CD4-positive, alpha-beta T cell (primary cell): Measurements from ENCODE around the gene PRKAR1B. TPM values are rescaled to one million over a fixed set of nuclear protein-coding genes. Genes with fewer than 3 reads are reported as not detected.

Source experiments
- ATAC-seq: fragments of 200-7000 bp; cut with Tn5 transposase; one replicate; pipeline ENCODE4 v1.10.0; 2022; ENCODE audit warnings: mild to moderate bottlenecking; ENCODE audit not compliant: poor library complexity
- CTCF ChIA-PET: fragments of 350-600 bp; sonication (Branson Sonifier 250); formaldehyde crosslinking; loops from one replicate; lab custom pipeline; 2021; ENCODE audit warnings: antibody characterized with exemption, inconsistent platforms; lab: Charles Lee
- POLR2A ChIA-PET: fragments of 350-600 bp; sonication (Branson Sonifier 250); formaldehyde crosslinking; loops from one replicate; lab custom pipeline; 2021; ENCODE audit warnings: antibody characterized with exemption, inconsistent platforms; lab: Charles Lee
- DNase-seq, 14 experiments: peaks; one replicate each; pipeline ENCODE4 v3.0.0-alpha.2; 2013 to 2020; ENCODE audit warnings: mixed read lengths in 2 of 14
- H3K27ac ChIP-seq, 2 donors: one replicate each; pipeline versions ENCODE4 v1.5.1 to v1.7.0; 2013; ENCODE audit warnings: low read length in 2 of 2, low read depth in 1 of 2, mild to moderate bottlenecking in 1 of 2
- H3K27me3 ChIP-seq, 2 experiments: 1 replicate in 1 of 2; 2 replicates in 1 of 2; pipeline versions ENCODE4 v1.6.1 to v1.7.0; 2013; ENCODE audit warnings: low read length in 2 of 2, control low read depth in 1 of 2, mild to moderate bottlenecking in 1 of 2, moderate library complexity in 1 of 2; ENCODE audit not compliant: insufficient read depth in 2 of 2, control insufficient read depth in 1 of 2
- H3K36me3 ChIP-seq: one replicate; pipeline ENCODE4 v1.6.1; 2013; ENCODE audit warnings: low read length, control low read depth; ENCODE audit not compliant: insufficient read depth
- H3K4me1 ChIP-seq: one replicate; pipeline ENCODE4 v1.6.1; 2013; ENCODE audit warnings: low read length, control low read depth; ENCODE audit not compliant: insufficient read depth
- H3K4me3 ChIP-seq: one replicate; pipeline ENCODE4 v1.5.1; 2013; ENCODE audit warnings: mild to moderate bottlenecking, low read length, moderate library complexity
- H3K9me3 ChIP-seq, 2 experiments: 1 replicate in 1 of 2; 2 replicates in 1 of 2; pipeline versions ENCODE4 v1.6.1 to v1.7.0; 2013; ENCODE audit warnings: low read length in 2 of 2, mild to moderate bottlenecking in 2 of 2, control low read depth in 1 of 2, moderate library complexity in 1 of 2; ENCODE audit not compliant: control insufficient read depth in 1 of 2, insufficient read depth in 1 of 2
- H3K27ac Mint-ChIP-seq: one replicate; pipeline ENCODE4 v1.8.0; 2020; ENCODE audit warnings: mixed read lengths
- H3K27me3 Mint-ChIP-seq: one replicate; pipeline ENCODE4 v1.8.0; 2021; ENCODE audit warnings: mixed read lengths
- H3K36me3 Mint-ChIP-seq: one replicate; pipeline ENCODE4 v1.8.0; 2021; ENCODE audit warnings: low read depth, mixed read lengths
- H3K4me1 Mint-ChIP-seq: one replicate; pipeline ENCODE4 v1.8.0; 2021; ENCODE audit warnings: low read depth, mixed read lengths
- H3K4me3 Mint-ChIP-seq: one replicate; pipeline ENCODE4 v1.8.0; 2020; ENCODE audit warnings: mild to moderate bottlenecking, mixed read lengths
- H3K9me3 Mint-ChIP-seq: one replicate; pipeline ENCODE4 v1.8.0; 2020; ENCODE audit warnings: mixed read lengths
- intact Hi-C, 2 experiments: fragments of 100-400 bp; cut with DNase I in 1 of 2; cut with micrococcal nuclease in 1 of 2; formaldehyde crosslinking; loops; one replicate each; pipeline versions ENCODE4 v1.15.1 to v1.9.0; 2023 to 2025; cut with DNase I, micrococcal nuclease
- total RNA-seq, 174 experiments: library from RNA in 2 of 174; stranded (reverse) in 2 of 174; gene quantifications; one replicate each; pipeline ENCODE4 v1.2.3 and lab custom pipeline; 2021 to 2026
- TF ChIP-seq, protein P1 (sequence below): fragments of 200-600 bp; IDR thresholded peaks from one replicate; pipeline ENCODE4 v1.8.0; 2022; ENCODE audit warnings: antibody characterized with exemption, mild to moderate bottlenecking

PRKAR1B gene
- total RNA-seq, 2 experiments from 2014 or later, result 18.8 to 19.5 TPM

DNA sequence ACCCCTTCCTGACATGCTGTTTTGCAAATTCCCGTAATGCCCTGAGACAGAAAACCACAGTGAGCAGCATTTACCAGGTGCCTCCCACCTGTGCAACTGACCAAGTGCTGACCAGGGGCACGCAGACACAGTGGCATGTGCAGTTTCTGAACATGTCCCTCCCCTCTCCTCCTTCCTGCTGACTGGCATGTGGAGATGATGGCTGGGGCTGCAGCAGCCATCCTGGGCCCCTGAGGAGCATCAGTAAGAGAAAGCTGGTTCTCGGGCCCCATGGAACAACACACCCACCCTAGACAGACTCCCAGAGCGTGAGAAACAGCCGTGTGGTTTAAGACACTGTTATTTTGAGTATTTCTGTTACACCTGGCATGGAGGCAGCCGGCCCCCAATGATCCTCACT is 141.2 kb downstream of the PRKAR1B start:
- ChIA-PET CTCF (interaction anchor here (1.8 kb wide), 1 partner anchor 19 kb away, joined by 4 read pairs; no protein-coding TSS in a partner anchor), POLR2A (interaction anchor here (1.4 to 2.3 kb wide), 2 partner anchors 15 to 32 kb away, joined by 6 to 11 read pairs; no protein-coding TSS in a partner anchor)
- peak overlapping the region; percentile 38 for H3K4me3 Mint-ChIP-seq

DNA sequence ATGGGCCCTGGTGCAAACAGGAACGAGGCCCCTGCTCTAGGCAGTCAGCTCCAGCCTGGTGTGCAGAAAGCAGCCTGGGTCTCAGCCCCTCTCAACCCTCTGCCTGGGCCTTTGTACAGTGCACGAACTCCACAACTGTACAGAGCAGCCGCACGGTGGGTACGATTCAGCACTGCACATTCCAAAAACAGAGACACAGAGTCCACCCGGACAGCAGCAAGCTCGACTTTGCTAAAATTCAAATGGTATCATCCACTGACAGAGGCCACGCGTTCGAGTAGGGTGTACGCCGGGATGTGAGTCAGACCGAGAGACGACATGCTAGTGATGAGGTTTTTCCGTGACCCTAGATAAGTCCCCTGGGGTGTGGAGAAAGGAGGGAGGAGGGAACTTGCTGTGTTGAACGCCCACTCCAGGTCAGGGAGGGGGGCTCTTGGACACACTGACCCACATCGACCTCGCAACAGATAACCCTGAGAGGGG is 141.8 kb downstream of the PRKAR1B start:
- peaks cover 5% of the 10 kb centered on the region for H3K9me3 Mint-ChIP-seq
- H3K4me3 Mint-ChIP-seq, result no peak overlapping the region
- TF ChIP-seq, protein P1, sequence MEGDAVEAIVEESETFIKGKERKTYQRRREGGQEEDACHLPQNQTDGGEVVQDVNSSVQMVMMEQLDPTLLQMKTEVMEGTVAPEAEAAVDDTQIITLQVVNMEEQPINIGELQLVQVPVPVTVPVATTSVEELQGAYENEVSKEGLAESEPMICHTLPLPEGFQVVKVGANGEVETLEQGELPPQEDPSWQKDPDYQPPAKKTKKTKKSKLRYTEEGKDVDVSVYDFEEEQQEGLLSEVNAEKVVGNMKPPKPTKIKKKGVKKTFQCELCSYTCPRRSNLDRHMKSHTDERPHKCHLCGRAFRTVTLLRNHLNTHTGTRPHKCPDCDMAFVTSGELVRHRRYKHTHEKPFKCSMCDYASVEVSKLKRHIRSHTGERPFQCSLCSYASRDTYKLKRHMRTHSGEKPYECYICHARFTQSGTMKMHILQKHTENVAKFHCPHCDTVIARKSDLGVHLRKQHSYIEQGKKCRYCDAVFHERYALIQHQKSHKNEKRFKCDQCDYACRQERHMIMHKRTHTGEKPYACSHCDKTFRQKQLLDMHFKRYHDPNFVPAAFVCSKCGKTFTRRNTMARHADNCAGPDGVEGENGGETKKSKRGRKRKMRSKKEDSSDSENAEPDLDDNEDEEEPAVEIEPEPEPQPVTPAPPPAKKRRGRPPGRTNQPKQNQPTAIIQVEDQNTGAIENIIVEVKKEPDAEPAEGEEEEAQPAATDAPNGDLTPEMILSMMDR, result no peak
- CTCF ChIA-PET, result interaction anchor here (1.1 to 1.8 kb wide), 2 partner anchors 16 to 19 kb away, joined by 3 to 4 read pairs; no protein-coding TSS in a partner anchor
- Histone ChIP-seq H3K27me3 (no peaks in the 10 kb centered on the region), H3K36me3 (no peaks in the 10 kb centered on the region), H3K4me3 (no peak overlapping the region), H3K27ac (no peak overlapping the region), H3K9me3 (peaks cover 0 to 11% of the 10 kb centered on the region in 2 experiments), H3K4me1 (peaks cover 30% of the 10 kb centered on the region)
- H3K27ac Mint-ChIP-seq, result peak overlapping the region; percentile 95
- peak in 7 of 14 experiments; percentile 15 to 54 (median 32) for DNase-seq
- H3K4me1 Mint-ChIP-seq, result peaks cover 44% of the 10 kb centered on the region
- peaks cover 29% of the 10 kb centered on the region for H3K36me3 Mint-ChIP-seq
- POLR2A ChIA-PET, result interaction anchor here (1.6 to 2.3 kb wide), 3 partner anchors 10 to 33 kb away, joined by 5 to 22 read pairs (median 11); no protein-coding TSS in a partner anchor
- ATAC-seq, result no peak
- H3K27me3 Mint-ChIP-seq, result no peaks in the 10 kb centered on the region
- intact Hi-C loops, result loop anchor here in 1 of 2 experiments (1.0 to 10.0 kb wide), 2 partner anchors 18 to 290 kb away; partner anchors contain the start of gene GET4

More for the DNA sequence above, 141.2 kb downstream of the PRKAR1B start:
- Mint-ChIP-seq H3K27me3 (no peaks in the 10 kb centered on the region), H3K4me1 (peaks cover 44% of the 10 kb centered on the region), H3K9me3 (peaks cover 5% of the 10 kb centered on the region), H3K36me3 (peaks cover 29% of the 10 kb centered on the region), H3K27ac (peak overlapping the region; percentile 95)
- no peak overlapping the region for H3K27ac ChIP-seq
- intact Hi-C loops, result loop anchor here in 1 of 2 experiments (1.0 to 10.0 kb wide), 2 partner anchors 17 to 289 kb away; partner anchors contain the start of gene GET4
- H3K27me3 ChIP-seq, result no peaks in the 10 kb centered on the region
- peaks cover 30% of the 10 kb centered on the region for H3K4me1 ChIP-seq
- peaks cover 0 to 11% of the 10 kb centered on the region in 2 experiments for H3K9me3 ChIP-seq
- ATAC-seq (no peak), DNase-seq (no peak)
- TF ChIP-seq, protein P1, result no peak
- no peaks in the 10 kb centered on the region for H3K36me3 ChIP-seq
- H3K4me3 ChIP-seq, result no peak overlapping the region

DNA sequence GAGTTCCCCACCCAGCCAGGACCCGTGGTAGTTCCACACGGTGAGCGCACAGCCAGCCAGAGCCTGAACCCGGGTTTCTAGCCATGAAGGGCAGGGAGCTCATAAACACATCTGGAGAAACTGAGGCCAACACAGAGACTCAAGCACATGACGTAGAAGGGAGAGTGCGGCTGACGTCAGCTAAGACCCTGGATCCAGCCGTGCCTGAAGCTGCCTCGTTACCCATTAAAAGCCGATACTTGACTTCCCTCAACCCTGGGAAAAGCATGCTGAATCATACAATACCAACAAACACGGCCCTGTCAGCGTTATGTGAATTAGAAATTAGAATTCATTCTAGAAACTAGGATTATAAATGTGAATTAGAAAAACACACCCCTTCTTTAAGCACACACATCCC is 142.3 kb downstream of the PRKAR1B start:
- Mint-ChIP-seq H3K27ac (peak overlapping the region; percentile 95), H3K27me3 (no peaks in the 10 kb centered on the region), H3K9me3 (peaks cover 5% of the 10 kb centered on the region), H3K36me3 (peaks cover 29% of the 10 kb centered on the region), H3K4me1 (peaks cover 44% of the 10 kb centered on the region), H3K4me3 (peak overlapping the region; percentile 86)
- peaks cover 30% of the 10 kb centered on the region for H3K4me1 ChIP-seq
- no peak for DNase-seq
- TF ChIP-seq, protein P1, result no peak
- CTCF ChIA-PET, result interaction anchor here (1.1 to 1.8 kb wide), 2 partner anchors 17 to 20 kb away, joined by 3 to 4 read pairs; no protein-coding TSS in a partner anchor
- H3K4me3 ChIP-seq, result peak overlapping the region; percentile 72
- peaks cover 0 to 11% of the 10 kb centered on the region in 2 experiments for H3K9me3 ChIP-seq
- peak overlapping the region; percentile 64 to 86 for H3K27ac ChIP-seq
- no peaks in the 10 kb centered on the region for H3K36me3 ChIP-seq
- intact Hi-C loops, result loop anchor here (1.0 to 10.0 kb wide), 8 partner anchors 18 to 290 kb away; partner anchors contain the start of genes DNAAF5 (in 2 of the 2), GET4 (in 1 of the 2) and PRKAR1B (in 1 of the 2)
- POLR2A ChIA-PET, result interaction anchor here (1.2 to 2.3 kb wide), 4 partner anchors 9 to 33 kb away, joined by 3 to 22 read pairs (median 8); no protein-coding TSS in a partner anchor
- H3K27me3 ChIP-seq, result no peaks in the 10 kb centered on the region
- ATAC-seq, result no peak
